ENCODE results near the gene AUP1. TPM values are rescaled to one million over a fixed set of nuclear protein-coding genes. Genes with fewer than 3 reads are reported as not detected.

The AUP1 gene
- total RNA-seq, 1 experiment from 2014 or later, result 91.5 TPM

GRCh38 chr2:74498500-74499266 is 30.8 kb downstream of the AUP1 start:
- H3K27me3 ChIP-seq (ENCODE audit: insufficient read depth, low read length), result peaks cover 80% of the 10 kb centered on the region
- H3K23ac ChIP-seq (ENCODE audit: insufficient read length, low read depth, low read length), result no peak overlapping the region
- DNase-seq, result peak; percentile 79
- Mint-ChIP-seq H3K27ac (0 out of 7 replicates have a peak overlapping the region, but pooled peaks of 1 of the 3 experiments have one; percentile 29), H3K4me1 (peaks cover 43 to 54% of the 10 kb centered on the region in 2 experiments), H3K27me3 (ENCODE audit: low read depth) (peaks cover 94% of the 10 kb centered on the region), H3K9me3 (peaks cover 0 to 2% of the 10 kb centered on the region in 2 experiments; a peak in 2 of 5 replicates), H3K36me3 (ENCODE audit: insufficient read depth in 1 of 3, low read depth in 3 of 3) (peaks cover 8 to 12% (median 11%) of the 10 kb centered on the region in 3 experiments), H3K4me3 (peak overlapping the region; percentile 75 to 82)
- H4K5ac ChIP-seq (ENCODE audit: insufficient read length, low read depth, low read length), result no peak overlapping the region
- no peak overlapping the region for H3K9ac ChIP-seq (ENCODE audit: extremely low read depth, insufficient read length, low read length)
- no peak overlapping the region for H2BK20ac ChIP-seq (ENCODE audit: low read depth, low read length, poor library complexity, severe bottlenecking)
- H3K9me3 ChIP-seq (ENCODE audit: control insufficient read depth, low read depth, low read length), result no peaks in the 10 kb centered on the region
- H3K27ac ChIP-seq (ENCODE audit: insufficient read length, low read depth, low read length), result no peak overlapping the region
- H3K4me2 ChIP-seq (ENCODE audit: insufficient read depth, insufficient read length, low read length), result peak overlapping the region; percentile 59
- no peak overlapping the region for H2BK120ac ChIP-seq (ENCODE audit: low read depth, low read length, poor library complexity, severe bottlenecking)
- H3K56ac ChIP-seq (ENCODE audit: insufficient read length, low read depth, low read length), result no peak overlapping the region
- H2AFZ ChIP-seq (ENCODE audit: low read length), result no peak overlapping the region
- H2BK12ac ChIP-seq (ENCODE audit: insufficient read length, low read depth, low read length), result no peak overlapping the region
- H3K14ac ChIP-seq (ENCODE audit: insufficient read depth, low read length), result no peak overlapping the region
- H4K91ac ChIP-seq (ENCODE audit: insufficient read length, low read depth, low read length), result no peak overlapping the region
- no peak overlapping the region for H2BK15ac ChIP-seq (ENCODE audit: low read depth, low read length)
- H4K20me1 ChIP-seq (ENCODE audit: control insufficient read depth, insufficient read depth, insufficient read length), result no peaks in the 10 kb centered on the region
- H3T11ph ChIP-seq (ENCODE audit: low read length), result no peak overlapping the region
- no CpG with 5 or more reads among the region's 41 CpGs for WGBS (ENCODE audit: extremely low coverage, insufficient read length, low lambda C conversion rate)
- H3K23me2 ChIP-seq (ENCODE audit: insufficient read length, low read depth, low read length, poor library complexity, severe bottlenecking), result peaks cover 39% of the 10 kb centered on the region
- no peaks in the 10 kb centered on the region for H3K79me1 ChIP-seq (ENCODE audit: insufficient read depth, low read depth, low read length, poor library complexity, severe bottlenecking)
- TF ChIP-seq, protein P1, sequence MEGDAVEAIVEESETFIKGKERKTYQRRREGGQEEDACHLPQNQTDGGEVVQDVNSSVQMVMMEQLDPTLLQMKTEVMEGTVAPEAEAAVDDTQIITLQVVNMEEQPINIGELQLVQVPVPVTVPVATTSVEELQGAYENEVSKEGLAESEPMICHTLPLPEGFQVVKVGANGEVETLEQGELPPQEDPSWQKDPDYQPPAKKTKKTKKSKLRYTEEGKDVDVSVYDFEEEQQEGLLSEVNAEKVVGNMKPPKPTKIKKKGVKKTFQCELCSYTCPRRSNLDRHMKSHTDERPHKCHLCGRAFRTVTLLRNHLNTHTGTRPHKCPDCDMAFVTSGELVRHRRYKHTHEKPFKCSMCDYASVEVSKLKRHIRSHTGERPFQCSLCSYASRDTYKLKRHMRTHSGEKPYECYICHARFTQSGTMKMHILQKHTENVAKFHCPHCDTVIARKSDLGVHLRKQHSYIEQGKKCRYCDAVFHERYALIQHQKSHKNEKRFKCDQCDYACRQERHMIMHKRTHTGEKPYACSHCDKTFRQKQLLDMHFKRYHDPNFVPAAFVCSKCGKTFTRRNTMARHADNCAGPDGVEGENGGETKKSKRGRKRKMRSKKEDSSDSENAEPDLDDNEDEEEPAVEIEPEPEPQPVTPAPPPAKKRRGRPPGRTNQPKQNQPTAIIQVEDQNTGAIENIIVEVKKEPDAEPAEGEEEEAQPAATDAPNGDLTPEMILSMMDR (conservative IDR thresholded peaks at IDR 0.05), result no peak
- H2BK5ac ChIP-seq (ENCODE audit: insufficient read length, low read length), result no peak overlapping the region
- no peaks in the 10 kb centered on the region for H3K4me1 ChIP-seq (ENCODE audit: insufficient read depth, low read length)
- H3K18ac ChIP-seq (ENCODE audit: insufficient read length, low read depth, low read length), result no peak overlapping the region
- no peak overlapping the region for H2AK5ac ChIP-seq (ENCODE audit: insufficient read length, low read length)
- no peak overlapping the region for H4K8ac ChIP-seq (replicated peaks; ENCODE audit: insufficient read length, low read depth, low read length)
- no peaks in the 10 kb centered on the region for H3K79me2 ChIP-seq (ENCODE audit: insufficient read depth, low read length)
- no peak overlapping the region for H3K4ac ChIP-seq (ENCODE audit: low read depth, low read length)

All from H9 (cell line).